ENCODE results near the gene TNXB. TPM values are rescaled to one million over a fixed set of nuclear protein-coding genes. Genes with fewer than 3 reads are reported as not detected.

TNXB gene
- total RNA-seq (2022; extraction: Qiagen RNA extraction; ENCODE audit: low read depth) = 0.14 to 0.86 TPM (median 0.57 TPM) in 5 replicates

DNA sequence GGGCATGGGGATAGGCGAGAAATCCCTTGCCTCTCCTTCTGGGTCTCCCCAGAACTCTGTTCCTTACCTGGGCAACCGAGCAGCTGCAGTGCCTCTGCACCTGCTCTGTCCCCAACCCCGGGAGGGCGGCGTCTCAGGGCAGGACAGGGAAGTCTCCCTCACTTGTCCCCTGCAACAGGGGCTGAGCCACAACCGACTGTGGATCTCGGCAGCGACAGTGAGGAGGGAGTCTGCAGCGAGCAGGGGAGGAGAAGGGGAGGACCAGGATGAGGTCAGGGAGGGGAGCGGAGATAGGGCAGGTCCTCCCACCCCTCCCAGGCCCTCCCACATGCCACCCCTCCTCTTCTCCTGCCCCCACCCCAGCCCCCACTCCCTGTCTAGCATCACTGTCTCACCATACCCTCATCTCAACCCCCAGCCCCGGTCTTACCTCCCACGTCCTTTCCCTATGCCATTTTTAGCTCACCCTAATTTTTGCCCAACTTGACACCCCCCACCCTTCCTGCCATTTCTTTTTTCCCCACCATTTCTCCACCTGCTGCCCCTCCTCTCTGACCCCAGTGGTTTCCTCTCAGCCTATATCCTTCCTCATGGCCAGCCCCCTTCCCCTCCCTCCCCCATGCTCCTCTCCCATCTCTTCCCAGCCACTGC lies at the start of gene TNXB:
Gene TNXB (minus strand): TSS at position 225 of the 651 bp plus-strand sequence. CDS start 11,140 bp downstream, outside the sequence.

DNA sequence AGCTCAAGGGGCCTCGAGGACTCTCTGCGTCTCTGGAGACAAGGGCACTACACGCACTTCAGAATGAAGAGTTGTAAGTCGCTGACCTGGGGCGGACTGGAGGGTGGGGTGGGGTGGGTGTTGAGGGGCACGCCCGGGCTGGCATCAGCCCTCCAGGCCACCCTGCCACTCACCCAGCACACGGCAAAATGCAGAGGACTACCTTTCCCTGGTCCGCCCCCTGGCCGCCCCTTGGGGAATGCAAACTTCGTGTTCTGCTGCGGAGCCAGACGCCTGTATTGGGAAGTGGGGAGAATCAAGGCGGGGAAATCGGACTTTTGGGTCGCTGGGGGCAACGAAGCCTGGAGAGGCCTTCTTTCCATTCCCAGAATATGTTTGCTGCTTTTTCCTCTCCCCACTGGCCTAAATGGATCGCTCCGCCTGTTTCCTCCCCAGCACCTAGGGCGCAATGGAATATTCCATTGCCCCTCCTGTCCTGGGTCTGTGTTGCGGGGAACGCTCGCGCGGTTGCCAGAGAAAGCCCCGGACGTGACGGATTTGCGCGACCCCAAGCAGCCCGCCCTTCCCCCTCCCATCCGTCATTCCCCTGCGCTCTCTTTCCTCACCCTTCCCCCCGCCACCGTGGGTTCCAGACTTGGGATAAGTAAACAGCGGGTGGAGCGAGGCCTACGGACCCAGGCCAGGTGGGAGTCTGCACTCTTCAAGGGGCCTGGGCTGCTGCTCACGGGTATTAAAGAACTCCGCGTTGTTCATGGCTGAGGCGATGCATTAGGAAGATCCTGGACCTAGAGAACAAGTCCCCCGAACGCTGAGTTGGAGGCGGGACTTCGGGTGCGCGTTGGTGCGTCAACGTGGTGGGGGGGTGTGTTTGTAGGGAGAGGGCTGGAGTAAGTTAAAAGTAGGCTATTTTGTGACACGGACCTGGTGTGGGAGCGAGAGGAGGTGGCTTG lies 44.7 kb upstream of the TNXB start, which contains the start of gene PPT2:
Gene PPT2 (plus strand): TSS at position 578 of the 950 bp plus-strand sequence. CDS start 454 bp downstream, outside the sequence.

GRCh38 chr6:32151863-32152768 lies 43.0 kb upstream of the TNXB start, which contains the start of gene PRRT1:
PRRT1 (minus strand) TSS chr6:32151939; CDS start chr6:32151827, 112 bp downstream.

DNA sequence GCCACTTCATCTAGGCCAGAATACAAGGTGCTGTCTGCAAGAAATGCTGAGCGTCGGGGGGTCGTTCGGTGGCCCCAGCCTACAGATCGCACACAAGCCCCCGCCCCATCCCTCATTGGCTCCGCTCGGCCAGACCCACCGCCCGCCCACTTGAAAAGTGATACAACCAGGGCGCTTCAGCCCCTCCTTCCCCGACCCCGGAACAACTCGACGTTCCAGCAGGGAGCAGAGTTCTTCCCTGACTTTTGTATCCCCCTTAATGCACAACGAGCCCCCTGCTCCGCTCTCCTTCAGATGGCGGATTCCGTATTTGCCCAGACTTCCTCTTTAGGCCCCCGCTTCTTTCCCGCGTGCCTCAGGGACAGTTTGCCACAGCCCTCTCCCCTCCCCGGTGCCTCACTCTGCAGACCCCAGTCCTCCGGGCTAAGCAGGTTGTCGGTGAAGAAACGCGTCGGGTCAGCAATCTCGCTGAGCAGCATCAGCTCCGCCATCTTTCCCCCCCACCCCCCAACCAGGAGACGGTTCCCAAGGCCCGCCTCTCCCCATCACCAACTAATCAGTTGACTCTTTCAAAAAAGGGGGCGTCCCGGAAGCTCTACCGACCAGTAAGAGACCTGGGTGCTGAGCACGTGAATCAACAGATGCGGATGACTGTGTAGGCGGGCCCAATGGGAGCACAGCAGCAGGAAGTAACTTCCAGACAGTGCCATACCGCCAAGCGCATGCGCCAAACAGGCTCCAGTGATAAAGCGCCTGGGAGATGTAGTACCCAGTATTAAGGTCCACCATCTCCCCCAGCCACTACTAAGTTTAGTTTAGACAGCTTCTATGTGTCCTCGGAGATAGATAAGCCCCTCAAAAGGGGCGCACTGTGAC lies 18.8 kb upstream of the TNXB start, which contains the start of gene ATF6B:
Gene ATF6B (minus strand): TSS at position 530 of the 876 bp plus-strand sequence. CDS start 39 bp downstream, at position 491.

GRCh38 chr6:32037598-32038524 lies 71.3 kb downstream of the TNXB start, which contains the start of gene CYP21A2:
CYP21A2 (plus strand) TSS chr6:32038415; CDS start chr6:32038423, 8 bp downstream.

GRCh38 chr6:32014547-32014946 lies 94.6 kb downstream of the TNXB start, which contains the start of gene C4B:
C4B (plus strand) TSS chr6:32014795; CDS start chr6:32014846, 51 bp downstream.

Other genes starting within 250 kb of the TNXB start
- 20.9 to 35.3 TPM (median 29.4 TPM) in 5 replicates for gene NEU1, start 246.5 kb downstream of the TNXB start, total RNA-seq (2022; extraction: Qiagen RNA extraction; ENCODE audit: low read depth)
- 0.18 to 0.50 TPM (median 0.29 TPM) in 3 of 5 replicates, not detected in the others for gene SLC44A4, start 230.3 kb downstream of the TNXB start, total RNA-seq (2022; extraction: Qiagen RNA extraction; ENCODE audit: low read depth)
- gene EHMT2, start 211.6 kb downstream of the TNXB start, total RNA-seq (2022; extraction: Qiagen RNA extraction; ENCODE audit: low read depth) = 17.2 to 32.6 TPM (median 30.9 TPM) in 5 replicates
- gene ZBTB12, start 207.3 kb downstream of the TNXB start, total RNA-seq (2022; extraction: Qiagen RNA extraction; ENCODE audit: low read depth) = 2.0 to 5.0 TPM (median 4.5 TPM) in 5 replicates
- gene C2, start 181.6 kb downstream of the TNXB start, total RNA-seq (2022; extraction: Qiagen RNA extraction; ENCODE audit: low read depth) = 0.33 to 0.47 TPM in 2 of 5 replicates, not detected in the others
- 1.6 to 3.2 TPM (median 2.0 TPM) in 5 replicates for gene CFB, start 163.2 kb downstream of the TNXB start, total RNA-seq (2022; extraction: Qiagen RNA extraction; ENCODE audit: low read depth)
- 75.5 to 91.9 TPM (median 81.9 TPM) in 5 replicates for gene NELFE, start 150.4 kb downstream of the TNXB start, total RNA-seq (2022; extraction: Qiagen RNA extraction; ENCODE audit: low read depth)
- gene SKIC2, start 150.2 kb downstream of the TNXB start, total RNA-seq (2022; extraction: Qiagen RNA extraction; ENCODE audit: low read depth) = 15.8 to 30.9 TPM (median 25.7 TPM) in 5 replicates
- 10.6 to 14.3 TPM (median 12.1 TPM) in 5 replicates for gene DXO, start 137.2 kb downstream of the TNXB start, total RNA-seq (2022; extraction: Qiagen RNA extraction; ENCODE audit: low read depth)
- 0.94 to 1.5 TPM (median 1.5 TPM) in 5 replicates for gene C4A, start 127.3 kb downstream of the TNXB start, total RNA-seq (2022; extraction: Qiagen RNA extraction; ENCODE audit: low read depth)
- gene C4B, start 94.5 kb downstream of the TNXB start, total RNA-seq (2022; extraction: Qiagen RNA extraction; ENCODE audit: low read depth) = 0.69 to 1.5 TPM (median 1.3 TPM) in 5 replicates
- gene CYP21A2, start 70.9 kb downstream of the TNXB start, total RNA-seq (2022; extraction: Qiagen RNA extraction; ENCODE audit: low read depth) = not detected in 5 replicates
- 21.0 to 37.0 TPM (median 35.3 TPM) in 5 replicates for gene ATF6B, start 18.9 kb upstream of the TNXB start, total RNA-seq (2022; extraction: Qiagen RNA extraction; ENCODE audit: low read depth)
- 6.0 to 8.2 TPM (median 6.7 TPM) in 5 replicates for gene FKBPL, start 20.9 kb upstream of the TNXB start, total RNA-seq (2022; extraction: Qiagen RNA extraction; ENCODE audit: low read depth)
- 0.47 to 0.95 TPM (median 0.68 TPM) in 5 replicates for gene PRRT1, start 42.6 kb upstream of the TNXB start, total RNA-seq (2022; extraction: Qiagen RNA extraction; ENCODE audit: low read depth)
- 6.1 to 9.5 TPM (median 8.4 TPM) in 5 replicates for gene PPT2, start 44.8 kb upstream of the TNXB start, total RNA-seq (2022; extraction: Qiagen RNA extraction; ENCODE audit: low read depth)
- 1.3 to 1.9 TPM (median 1.7 TPM) in 5 replicates for gene EGFL8, start 55.3 kb upstream of the TNXB start, total RNA-seq (2022; extraction: Qiagen RNA extraction; ENCODE audit: low read depth)
- 29.1 to 41.4 TPM (median 40.8 TPM) in 5 replicates for gene AGPAT1, start 66.7 kb upstream of the TNXB start, total RNA-seq (2022; extraction: Qiagen RNA extraction; ENCODE audit: low read depth)
- gene RNF5, start 69.1 kb upstream of the TNXB start, total RNA-seq (2022; extraction: Qiagen RNA extraction; ENCODE audit: low read depth) = 32.5 to 48.7 TPM (median 45.6 TPM) in 5 replicates
- 1.5 to 3.1 TPM (median 2.6 TPM) in 5 replicates for gene AGER, start 74.9 kb upstream of the TNXB start, total RNA-seq (2022; extraction: Qiagen RNA extraction; ENCODE audit: low read depth)
- gene PBX2, start 80.9 kb upstream of the TNXB start, total RNA-seq (2022; extraction: Qiagen RNA extraction; ENCODE audit: low read depth) = 13.2 to 19.5 TPM (median 17.7 TPM) in 5 replicates
- gene GPSM3, start 83.3 kb upstream of the TNXB start, total RNA-seq (2022; extraction: Qiagen RNA extraction; ENCODE audit: low read depth) = 0.16 to 0.88 TPM (median 0.40 TPM) in 5 replicates
- 0.42 to 0.88 TPM (median 0.63 TPM) in 5 replicates for gene NOTCH4, start 114.7 kb upstream of the TNXB start, total RNA-seq (2022; extraction: Qiagen RNA extraction; ENCODE audit: low read depth)